Peyer's patch (tissue), 4 donors: ENCODE data around the gene SDF4.

Experiments
- CTCF ChIP-seq, 6 experiments: fragments of 450-650 bp in 4 of 6; fragments of 200-600 bp in 2 of 6; sonication (generic) in 1 of 6; IDR thresholded peaks; one replicate each; pipeline ENCODE4 v1.5.1; 2017 to 2019; ENCODE audit warnings: antibody characterized with exemption in 6 of 6, mild to moderate bottlenecking in 3 of 6, moderate library complexity in 1 of 6
- POLR2A ChIP-seq, 2 donors: fragments of 450-650 bp; IDR thresholded peaks; one replicate each; pipeline ENCODE4 v1.5.1; 2017; ENCODE audit warnings: antibody characterized with exemption in 2 of 2, mild to moderate bottlenecking in 2 of 2, moderate library complexity in 2 of 2

- TF ChIP-seq CTCF (IDR thresholded peaks at IDR 0.05) (no peak), POLR2A (IDR thresholded peaks at IDR 0.05) (no peak)
Measured at GRCh38 chr1:1240348-1240732, 8.5 kb upstream of the SDF4 start.
